B cell (primary cell): Measurements from ENCODE around the gene DNAH12.

Experiments used
- CTCF ChIP-seq: fragments of 200-600 bp; IDR thresholded peaks from one replicate; pipeline ENCODE4 v1.8.0; 2022; ENCODE audit warnings: antibody characterized with exemption, mild to moderate bottlenecking
- EZH2 ChIP-seq: IDR thresholded peaks from 2 replicates; pipeline ENCODE4 v1.6.1; 2012; ENCODE audit warnings: borderline replicate concordance, low read depth, mild to moderate bottlenecking, moderate library complexity, low read length; ENCODE audit not compliant: insufficient read depth, poor library complexity, severe bottlenecking

GRCh38 chr3:57569859-57570450 lies 25.8 kb upstream of the DNAH12 start:
- TF ChIP-seq CTCF: no peak
- no peak for TF ChIP-seq EZH2
